Stromal cell of bone marrow (primary cell): Measurements from ENCODE around the gene DTNBP1.

Experiments
- DNase-seq: peaks from one replicate; pipeline ENCODE4 v3.0.0-alpha.2; 2012; ENCODE audit warnings: low read depth

Gene DTNBP1

DNA sequence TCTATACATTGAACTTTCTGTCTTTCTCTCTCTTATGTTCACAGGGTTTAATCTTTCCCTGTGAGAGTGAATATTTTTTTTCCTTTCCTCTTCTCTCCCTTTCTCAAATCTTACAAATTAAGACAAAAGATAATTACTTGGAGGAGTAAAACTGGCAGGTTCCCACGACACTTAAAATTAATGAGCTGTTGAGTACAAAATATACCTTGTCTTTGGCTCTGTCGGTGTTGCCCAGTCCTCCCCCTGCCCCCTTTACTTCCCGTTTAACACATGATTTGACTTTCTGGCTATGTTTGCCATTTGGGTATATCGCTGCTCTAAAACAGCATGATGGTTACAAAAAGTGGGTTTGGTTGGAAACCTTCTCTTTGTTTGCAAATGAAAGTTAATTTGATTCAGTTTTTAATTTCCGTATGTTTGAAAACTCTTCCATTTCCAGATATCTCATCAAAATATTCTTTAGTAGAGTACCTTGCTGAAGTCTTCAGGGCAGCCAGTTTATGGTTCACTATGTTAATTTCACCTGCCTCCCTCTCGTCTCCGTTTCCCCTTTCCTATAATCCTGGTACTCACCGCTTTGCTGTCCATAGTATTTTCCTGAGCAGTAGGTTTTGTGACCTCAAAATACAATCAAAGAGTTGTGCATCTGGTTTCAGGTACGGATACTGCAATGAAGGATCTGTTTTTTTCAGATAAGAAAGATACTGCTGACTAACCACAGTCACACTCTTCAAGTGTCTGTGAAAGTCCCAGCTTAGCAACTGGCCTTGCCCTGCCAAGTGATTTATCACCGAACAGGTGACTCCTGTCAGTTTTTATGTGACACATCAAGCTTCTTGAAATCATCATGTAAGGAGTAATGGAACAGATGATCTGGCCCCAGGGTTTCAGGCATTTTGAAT lies 181.2 kb downstream of the DTNBP1 start:
- no peak for DNase-seq

DNA sequence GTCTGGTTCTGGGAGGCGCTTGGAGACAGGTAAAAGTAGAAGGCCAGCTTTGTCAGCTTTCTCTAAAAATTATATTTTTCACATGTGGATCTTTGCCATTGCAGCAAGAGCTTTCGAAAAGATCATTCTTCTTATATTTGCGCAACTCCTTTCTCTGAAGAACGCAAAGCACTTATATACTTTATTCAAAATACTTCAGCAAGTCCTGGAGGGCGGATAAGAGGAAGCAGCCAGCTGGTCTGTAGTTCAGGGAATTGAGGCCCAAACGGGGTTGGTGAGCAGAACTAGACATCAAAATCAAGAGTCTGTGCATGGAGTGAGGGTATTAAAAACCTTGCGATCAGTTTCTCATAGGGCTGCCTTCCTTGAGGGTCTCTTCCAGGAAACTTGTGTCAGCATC lies 182.3 kb downstream of the DTNBP1 start:
- DNase-seq = no peak

DNA sequence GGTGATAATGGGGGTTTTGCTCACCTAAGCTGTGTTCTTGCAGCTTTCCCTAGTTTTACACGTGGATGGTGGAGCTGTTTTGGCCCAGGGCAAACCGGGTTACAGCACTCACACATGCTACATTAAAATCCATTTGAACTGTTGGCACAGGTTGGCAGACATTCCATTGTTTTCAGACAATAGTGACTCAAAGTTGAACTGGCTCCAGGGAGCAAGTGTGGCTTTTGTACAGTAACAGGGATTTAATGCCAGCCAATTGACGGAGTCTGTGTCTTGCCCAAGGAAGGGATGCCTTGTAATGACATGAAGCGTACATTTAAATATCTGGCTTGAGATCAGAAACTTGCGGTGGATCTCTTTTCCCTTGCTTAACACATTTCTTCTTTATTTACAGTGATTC lies 183.1 kb downstream of the DTNBP1 start:
- no peak for DNase-seq

DNA sequence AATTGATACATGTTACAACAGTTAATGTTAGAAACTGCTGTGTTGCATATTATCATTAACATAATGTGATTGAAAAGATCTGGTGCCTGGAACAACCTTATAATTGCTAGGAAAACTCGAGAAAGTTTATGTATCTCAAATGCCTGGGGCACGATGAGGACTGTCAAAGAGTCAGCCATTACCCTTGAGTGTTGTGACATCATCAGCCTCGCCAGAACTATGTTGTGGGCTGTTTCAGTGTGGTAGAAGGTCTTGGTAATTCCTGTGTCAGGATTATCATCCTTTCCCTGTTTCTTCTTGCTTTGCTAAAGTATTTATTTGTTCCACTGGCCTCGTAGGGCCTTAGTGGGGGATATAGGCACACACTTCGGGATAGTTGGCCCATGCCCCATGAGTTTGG lies 185.1 kb downstream of the DTNBP1 start:
- DNase-seq = no peak

DNA sequence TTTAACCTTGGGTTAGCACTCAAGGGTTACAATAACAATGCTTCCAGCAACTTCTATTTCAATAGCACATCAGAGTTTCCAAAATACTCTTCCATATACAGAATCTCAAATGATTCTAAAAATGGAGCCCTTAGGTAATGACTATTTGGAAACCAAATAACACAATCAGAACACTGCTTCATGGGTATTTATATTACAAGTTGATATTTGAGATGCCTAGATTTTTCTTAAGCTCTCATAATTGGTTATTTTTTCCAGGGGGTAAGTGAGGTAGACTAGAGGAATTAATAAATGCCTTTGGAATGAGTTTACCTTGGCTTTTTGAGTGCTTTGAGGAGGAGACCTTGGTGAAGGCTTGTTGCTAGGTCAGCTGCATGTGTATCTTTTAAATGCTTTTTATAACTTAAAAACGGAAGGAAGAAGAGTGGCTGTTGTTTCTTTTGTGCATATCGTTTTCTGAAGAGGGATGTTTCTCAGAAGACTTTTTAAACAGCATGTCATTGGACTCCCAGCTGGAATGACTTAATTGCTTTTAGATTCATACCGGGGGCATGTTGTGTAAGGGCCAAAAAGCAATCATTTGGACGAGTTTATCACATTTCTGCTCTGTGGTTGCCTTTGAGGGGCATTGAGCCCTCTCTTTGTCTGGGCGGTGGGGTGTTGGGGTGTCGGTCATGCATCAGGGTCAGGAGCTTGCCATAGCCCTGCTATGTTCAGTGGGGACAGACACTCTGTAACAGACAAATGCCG lies 186.0 kb downstream of the DTNBP1 start:
- DNase-seq = no peak

DNA sequence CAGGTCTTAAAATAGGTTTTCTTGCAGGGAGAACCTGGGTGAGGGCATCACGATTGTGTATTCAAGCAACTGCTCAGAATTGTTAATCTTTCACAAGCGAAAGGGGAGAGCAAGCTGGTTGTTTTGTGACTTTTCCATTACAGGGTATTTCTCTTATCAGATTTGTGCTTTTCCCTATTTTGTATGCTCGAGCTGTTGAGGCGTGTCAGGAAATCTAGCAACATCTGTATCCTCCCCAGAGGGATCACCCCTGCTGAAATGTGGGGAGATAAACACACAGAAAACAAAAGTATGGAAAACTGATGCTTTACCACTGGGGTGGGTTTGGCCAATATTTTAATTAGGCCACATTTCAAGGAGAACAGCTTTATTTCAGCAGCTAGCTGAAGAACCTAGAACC lies 187.0 kb downstream of the DTNBP1 start:
- no peak for DNase-seq

DNA sequence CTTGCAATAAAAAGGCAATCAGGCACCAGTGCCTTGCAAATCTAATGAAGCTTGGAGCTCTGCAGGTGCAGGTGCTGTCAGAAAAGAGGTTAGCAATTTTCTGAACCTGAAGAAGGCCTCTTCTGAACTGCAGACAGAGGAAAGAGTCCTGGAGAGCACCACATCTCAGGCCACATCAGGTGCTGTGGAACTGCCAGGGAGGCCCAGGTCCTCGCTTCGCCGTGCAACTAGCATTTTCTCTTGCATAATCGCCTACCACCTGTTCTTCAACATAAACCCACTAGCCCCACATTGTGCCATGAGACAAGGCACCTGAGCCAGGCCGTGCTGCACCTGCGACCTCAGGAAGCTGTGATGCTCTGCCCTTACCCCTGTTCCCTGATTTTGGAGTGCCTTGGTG lies 187.6 kb downstream of the DTNBP1 start:
- DNase-seq = no peak

DNA sequence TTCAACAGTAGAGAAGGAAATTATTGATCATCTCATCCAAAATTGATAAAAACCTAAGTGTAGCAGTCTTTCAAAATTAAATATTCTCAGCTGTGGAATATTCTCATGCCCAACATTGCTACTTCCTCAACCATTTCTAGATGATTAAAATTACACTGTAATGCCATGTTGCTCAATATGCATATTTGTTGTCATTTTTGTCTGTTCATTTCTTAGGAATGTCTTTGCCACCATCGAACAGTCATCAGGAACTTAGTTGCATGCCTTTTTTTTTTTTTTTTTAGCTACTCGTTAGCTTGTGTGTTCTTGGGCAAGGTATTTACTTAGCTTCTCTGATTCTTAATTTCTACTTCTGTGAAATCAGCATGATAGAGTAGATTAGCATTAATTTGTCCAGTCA lies 188.6 kb downstream of the DTNBP1 start:
- DNase-seq = no peak

DNA sequence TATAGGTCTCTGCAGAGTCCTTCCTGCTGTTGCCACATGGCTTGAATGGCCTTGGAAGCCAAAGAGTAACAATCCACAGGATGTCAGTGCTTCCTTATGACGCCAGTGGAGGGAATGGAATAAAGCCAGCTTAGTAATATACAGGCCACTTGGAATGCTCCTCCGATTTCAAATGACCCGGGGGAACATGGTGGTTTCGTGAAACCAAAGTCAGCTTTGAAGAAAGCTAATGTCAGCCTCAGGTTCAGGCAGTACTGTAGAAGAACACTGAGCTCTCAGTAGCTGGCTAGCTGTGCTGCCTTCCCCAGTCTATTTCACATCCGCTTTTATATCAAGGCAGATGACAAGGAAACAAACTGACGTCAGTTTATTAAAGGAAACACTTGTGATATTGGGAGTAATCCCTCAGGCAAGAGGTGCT lies 189.1 kb downstream of the DTNBP1 start:
- peak; percentile 86 for DNase-seq

DNA sequence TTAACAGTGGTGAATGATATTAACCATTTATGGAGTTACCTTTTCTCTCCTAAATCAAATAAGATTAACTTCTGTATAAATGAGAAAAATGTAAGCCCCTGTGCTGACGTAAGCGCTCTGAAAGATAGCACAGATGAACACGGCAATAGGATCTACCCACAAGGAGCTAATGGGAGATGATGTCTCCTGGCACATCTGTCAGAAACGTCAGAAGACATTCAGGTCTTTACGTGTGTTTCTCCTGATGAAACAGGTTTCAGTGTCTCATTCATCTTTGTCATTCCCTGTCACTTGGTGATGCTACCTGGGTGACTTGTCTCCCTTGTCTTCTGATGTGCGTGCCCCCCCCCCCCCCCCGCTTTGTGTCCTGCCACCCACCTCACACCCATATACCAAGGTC lies 189.7 kb downstream of the DTNBP1 start:
- no peak for DNase-seq
